Peyer's patch (tissue), 4 donors: ENCODE results near the gene NAT14. TPM values are rescaled to one million over a fixed set of nuclear protein-coding genes. Genes with fewer than 3 reads are reported as not detected.

Source experiments
- DNase-seq, 3 donors: peaks; one replicate each; pipeline ENCODE4 v3.0.0-alpha.2; 2017 to 2019
- H3K27ac ChIP-seq, 4 donors: fragments of 200-600 bp; sonication (generic); one replicate each; pipeline ENCODE4 v1.5.1; 2016 to 2019
- H3K27me3 ChIP-seq, 2 donors: fragments of 200-600 bp; sonication (generic); one replicate each; pipeline ENCODE4 v1.5.1; 2019
- H3K36me3 ChIP-seq, 3 donors: fragments of 200-600 bp; sonication (generic); one replicate each; pipeline ENCODE4 v1.5.1; 2016 to 2019
- H3K4me1 ChIP-seq, 4 donors: fragments of 200-600 bp; sonication (generic); one replicate each; pipeline ENCODE4 v1.5.1; 2016 to 2019
- H3K4me3 ChIP-seq, 4 donors: fragments of 200-600 bp; sonication (generic); 1 replicate in 3 of 4; 2 replicates in 1 of 4; pipeline ENCODE4 v1.5.1; 2016 to 2019; ENCODE audit warnings: mild to moderate bottlenecking in 1 of 4
- H3K9me3 ChIP-seq, 4 donors: fragments of 200-600 bp; sonication (generic); one replicate each; pipeline ENCODE4 v1.5.1; 2016 to 2019; ENCODE audit warnings: mild to moderate bottlenecking in 1 of 4
- POLR2A ChIP-seq, 2 donors: fragments of 450-650 bp; IDR thresholded peaks; one replicate each; pipeline ENCODE4 v1.5.1; 2017; ENCODE audit warnings: antibody characterized with exemption in 2 of 2, mild to moderate bottlenecking in 2 of 2, moderate library complexity in 2 of 2
- total RNA-seq, 4 donors: library from RNA; depleted of rRNA; stranded (reverse); fragments of >200 nt; gene quantifications; one replicate each; pipeline ENCODE4 v1.1.0, GENCODE V29; 2016
- TF ChIP-seq, protein P1 (sequence below), 6 experiments: fragments of 450-650 bp in 4 of 6; fragments of 200-600 bp in 2 of 6; sonication (generic) in 1 of 6; IDR thresholded peaks; one replicate each; pipeline ENCODE4 v1.5.1; 2017 to 2019; ENCODE audit warnings: antibody characterized with exemption in 6 of 6, mild to moderate bottlenecking in 3 of 6, moderate library complexity in 1 of 6

NAT14 gene
- total RNA-seq, 4 donors from 2014 or later = 1.4 to 7.4 (median 3.0) TPM

GRCh38 chr19:55477905-55478304 lies 7.1 kb upstream of the NAT14 start:
- Histone ChIP-seq H3K9me3 (no peaks in the 10 kb centered on the region), H3K27me3 (no peaks in the 10 kb centered on the region), H3K4me1 (peaks cover 0 to 15% (median 8%) of the 10 kb centered on the region in 4 donors), H3K36me3 (peaks cover 0 to 14% (median 0%) of the 10 kb centered on the region in 3 donors), H3K27ac (no peak overlapping the region), H3K4me3 (peak overlapping the region in 2 of 4 donors; percentile 60 to 73)
- no peak for DNase-seq
- no peak for TF ChIP-seq POLR2A (IDR thresholded peaks at IDR 0.05)
- TF ChIP-seq, protein P1, sequence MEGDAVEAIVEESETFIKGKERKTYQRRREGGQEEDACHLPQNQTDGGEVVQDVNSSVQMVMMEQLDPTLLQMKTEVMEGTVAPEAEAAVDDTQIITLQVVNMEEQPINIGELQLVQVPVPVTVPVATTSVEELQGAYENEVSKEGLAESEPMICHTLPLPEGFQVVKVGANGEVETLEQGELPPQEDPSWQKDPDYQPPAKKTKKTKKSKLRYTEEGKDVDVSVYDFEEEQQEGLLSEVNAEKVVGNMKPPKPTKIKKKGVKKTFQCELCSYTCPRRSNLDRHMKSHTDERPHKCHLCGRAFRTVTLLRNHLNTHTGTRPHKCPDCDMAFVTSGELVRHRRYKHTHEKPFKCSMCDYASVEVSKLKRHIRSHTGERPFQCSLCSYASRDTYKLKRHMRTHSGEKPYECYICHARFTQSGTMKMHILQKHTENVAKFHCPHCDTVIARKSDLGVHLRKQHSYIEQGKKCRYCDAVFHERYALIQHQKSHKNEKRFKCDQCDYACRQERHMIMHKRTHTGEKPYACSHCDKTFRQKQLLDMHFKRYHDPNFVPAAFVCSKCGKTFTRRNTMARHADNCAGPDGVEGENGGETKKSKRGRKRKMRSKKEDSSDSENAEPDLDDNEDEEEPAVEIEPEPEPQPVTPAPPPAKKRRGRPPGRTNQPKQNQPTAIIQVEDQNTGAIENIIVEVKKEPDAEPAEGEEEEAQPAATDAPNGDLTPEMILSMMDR (IDR thresholded peaks at IDR 0.05) = no peak

GRCh38 chr19:55478364-55478763 lies 6.6 kb upstream of the NAT14 start:
- no peak overlapping the region for H3K4me3 ChIP-seq
- no peaks in the 10 kb centered on the region for H3K27me3 ChIP-seq
- H3K9me3 ChIP-seq = no peaks in the 10 kb centered on the region
- TF ChIP-seq, protein P1 (IDR thresholded peaks at IDR 0.05) = no peak
- TF ChIP-seq POLR2A (IDR thresholded peaks at IDR 0.05) = no peak
- no peak for DNase-seq
- peaks cover 0 to 15% (median 8%) of the 10 kb centered on the region in 4 donors for H3K4me1 ChIP-seq
- peaks cover 0 to 18% (median 0%) of the 10 kb centered on the region in 3 donors for H3K36me3 ChIP-seq
- no peak overlapping the region for H3K27ac ChIP-seq

DNA sequence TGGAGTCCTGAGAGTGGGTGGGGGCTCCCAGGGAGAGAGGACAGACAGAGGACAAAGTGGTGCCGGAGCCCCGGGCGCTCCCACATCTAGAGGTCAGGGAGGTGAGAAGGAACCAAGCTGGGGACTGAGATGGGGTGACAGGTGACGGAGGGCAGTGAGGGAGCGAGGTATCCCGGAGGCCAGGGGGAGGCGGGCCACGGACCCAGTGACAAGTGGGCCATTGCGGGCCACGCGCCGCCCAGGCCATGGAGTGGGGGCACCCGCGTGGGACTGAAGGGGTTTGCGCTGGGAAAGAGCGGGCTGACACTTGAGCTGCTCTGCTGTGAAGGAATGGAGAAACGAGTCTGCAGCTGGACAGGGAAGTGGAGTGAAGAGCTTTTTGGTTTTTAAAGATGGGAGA lies 5.9 kb upstream of the NAT14 start:
- no peak for DNase-seq
- TF ChIP-seq POLR2A (IDR thresholded peaks at IDR 0.05) = no peak
- TF ChIP-seq, protein P1 (IDR thresholded peaks at IDR 0.05) = no peak
- Histone ChIP-seq H3K9me3 (no peaks in the 10 kb centered on the region), H3K27ac (no peak overlapping the region), H3K4me1 (peaks cover 0 to 20% (median 11%) of the 10 kb centered on the region in 4 donors), H3K36me3 (peaks cover 0 to 25% (median 0%) of the 10 kb centered on the region in 3 donors), H3K27me3 (no peaks in the 10 kb centered on the region), H3K4me3 (no peak overlapping the region)

GRCh38 chr19:55479451-55480230 lies 5.3 kb upstream of the NAT14 start:
- Histone ChIP-seq H3K27ac (no peak overlapping the region), H3K4me1 (peaks cover 0 to 26% (median 17%) of the 10 kb centered on the region in 4 donors), H3K36me3 (peaks cover 0 to 27% (median 0%) of the 10 kb centered on the region in 3 donors), H3K4me3 (no peak overlapping the region), H3K27me3 (no peaks in the 10 kb centered on the region), H3K9me3 (no peaks in the 10 kb centered on the region)
- DNase-seq = no peak
- no peak for TF ChIP-seq POLR2A (IDR thresholded peaks at IDR 0.05)
- TF ChIP-seq, protein P1 (IDR thresholded peaks at IDR 0.05) = no peak

- H3K27ac ChIP-seq = no peak overlapping the region
- no peak overlapping the region for H3K4me3 ChIP-seq
- no peak for TF ChIP-seq POLR2A (IDR thresholded peaks at IDR 0.05)
- TF ChIP-seq, protein P1 (IDR thresholded peaks at IDR 0.05) = no peak
- no peak for DNase-seq
- peaks cover 0 to 27% (median 0%) of the 10 kb centered on the region in 3 donors for H3K36me3 ChIP-seq
- no peaks in the 10 kb centered on the region for H3K9me3 ChIP-seq
- H3K4me1 ChIP-seq = peaks cover 0 to 36% (median 14%) of the 10 kb centered on the region in 4 donors
- no peaks in the 10 kb centered on the region for H3K27me3 ChIP-seq
Observed at GRCh38 chr19:55481148-55481793, 3.7 kb upstream of the NAT14 start.
